ENCODE data around the gene INTS7.
"Not testable (repeated sequence)": the region's sequence is repeated elsewhere in the genome, so short reads cannot be mapped to it uniquely, and the experiment has no call there.

The INTS7 gene

DNA sequence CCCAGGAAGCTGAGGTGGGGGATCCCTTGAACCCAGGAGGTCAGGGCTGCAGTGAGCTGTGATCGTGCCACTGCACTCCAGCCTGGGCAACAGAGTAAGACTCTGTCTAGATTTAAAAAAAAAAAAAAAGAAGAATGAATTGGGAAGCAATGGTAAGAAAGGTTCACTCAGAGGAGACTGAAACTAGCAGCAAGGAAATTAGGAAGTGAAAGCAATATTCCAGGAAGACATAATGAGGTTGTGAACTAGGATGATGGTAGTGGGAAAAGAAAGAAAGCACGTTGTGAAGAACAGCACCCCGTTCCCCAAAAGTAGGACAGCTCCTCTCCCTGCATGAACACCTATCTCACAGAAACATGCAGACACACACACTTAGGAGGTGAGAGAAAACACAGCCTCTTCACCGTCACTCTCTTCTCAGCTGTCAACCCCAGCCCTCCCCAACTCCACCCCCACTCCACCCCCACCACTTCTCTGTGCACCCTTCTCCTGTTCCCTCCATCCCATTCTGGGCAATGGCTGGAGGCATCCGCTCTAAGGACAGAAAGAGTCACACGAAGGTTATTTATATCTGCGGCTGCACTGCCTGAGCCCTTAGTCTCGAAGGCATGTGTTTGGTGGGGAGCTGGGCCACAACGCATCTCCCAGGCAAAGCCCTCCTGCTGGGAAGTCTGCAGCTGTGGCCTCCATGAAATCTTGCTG is 103.0 kb downstream of the INTS7 start:
- no peak for DNase-seq

DNA sequence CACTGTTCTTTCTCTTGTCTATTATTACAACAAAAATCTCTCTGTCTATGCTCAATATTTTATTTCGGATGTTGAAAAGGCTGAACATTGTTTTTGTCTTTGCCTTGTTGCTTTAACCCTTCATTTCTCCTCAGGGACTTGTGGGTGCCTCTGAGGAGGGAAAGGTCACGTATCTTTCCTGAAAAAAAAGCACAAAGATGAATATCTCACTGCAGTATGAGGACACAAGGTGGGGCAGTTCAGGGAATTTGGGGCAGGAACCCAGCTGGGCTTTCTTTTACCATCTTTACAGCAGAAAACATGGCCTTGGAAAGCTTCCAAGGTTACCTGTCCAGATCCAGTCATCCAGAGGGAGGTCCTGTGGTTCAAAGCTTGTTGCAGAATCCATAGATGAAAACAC is 105.7 kb downstream of the INTS7 start:
- no peak for DNase-seq

DNA sequence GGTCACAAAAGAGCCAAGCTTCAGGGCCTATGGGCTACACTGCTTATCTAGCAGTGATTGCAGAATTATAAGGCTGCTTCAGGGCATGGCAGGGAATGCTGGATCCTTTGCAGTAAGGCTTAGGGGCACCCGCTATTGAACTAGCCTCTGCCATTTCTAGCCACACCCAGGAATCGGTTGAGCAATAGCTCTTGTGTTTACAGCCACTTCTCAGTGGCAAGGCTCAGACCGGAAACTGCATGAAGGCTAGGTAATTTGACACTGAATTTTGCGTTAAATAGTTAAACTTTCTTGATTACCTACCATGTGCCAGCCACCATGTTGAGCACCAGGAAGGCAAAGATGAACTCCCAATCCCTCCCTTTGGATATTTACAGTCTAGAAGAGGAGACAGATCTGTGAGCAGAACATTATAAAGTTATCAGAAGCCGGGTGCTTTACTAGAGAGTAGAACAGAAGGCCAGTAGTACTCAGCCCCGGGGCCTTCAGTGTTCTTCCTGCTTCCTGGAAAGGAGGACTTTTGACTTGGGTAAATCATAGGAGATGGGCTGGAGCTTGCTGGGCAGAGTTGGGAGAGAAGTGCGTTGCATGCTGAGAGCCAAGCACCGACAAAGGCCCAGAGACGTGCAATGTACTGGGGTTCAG is 106.2 kb downstream of the INTS7 start:
- DNase-seq: peak in 1 of 2 experiments; percentile 52

DNA sequence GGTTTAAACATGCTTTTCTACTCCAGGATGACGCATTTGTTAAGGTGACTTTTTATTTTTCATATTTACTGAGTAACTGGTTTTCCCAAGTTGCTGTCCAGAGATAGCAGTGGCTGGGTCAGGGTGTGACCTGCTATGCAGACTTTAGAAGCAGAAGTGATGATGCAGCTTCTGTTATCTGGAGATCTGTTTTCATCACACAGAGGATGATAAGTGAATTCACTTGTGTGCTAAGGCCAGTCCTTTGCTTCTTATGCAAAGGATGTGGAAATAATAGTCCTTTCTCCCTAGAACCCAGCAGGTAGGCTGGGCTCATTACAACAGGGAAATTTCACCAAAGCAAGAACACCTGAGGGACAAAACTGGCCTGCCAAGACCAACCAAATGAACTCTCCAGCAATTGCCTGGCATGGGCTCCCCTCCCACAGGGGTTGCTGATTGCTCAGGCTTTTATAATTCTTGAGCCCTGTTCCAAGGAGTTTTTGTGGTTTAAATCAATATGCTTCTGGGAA is 107.0 kb downstream of the INTS7 start:
- peak in 1 of 2 experiments; percentile 52 for DNase-seq

DNA sequence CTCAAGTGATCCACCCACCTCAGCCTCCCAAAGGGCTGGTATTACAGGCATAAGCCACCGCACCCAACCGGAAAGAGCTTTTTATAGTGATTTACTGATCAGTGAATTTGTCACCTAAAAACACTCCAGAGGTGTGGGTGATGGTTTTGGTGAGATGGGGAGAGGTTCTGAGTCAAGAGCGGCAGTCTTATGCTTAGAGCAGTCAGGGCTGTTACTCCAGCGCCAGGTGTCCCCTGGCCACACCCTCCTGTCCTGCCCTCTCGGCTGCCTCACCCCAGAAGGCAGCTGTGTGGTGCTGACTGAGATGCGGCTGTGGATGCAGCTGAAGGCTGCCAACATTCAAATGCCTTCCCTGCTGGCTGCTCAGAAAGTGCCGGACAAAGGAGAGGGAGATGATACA is 110.3 kb downstream of the INTS7 start:
- peak; percentile 12 to 53 for DNase-seq

DNA sequence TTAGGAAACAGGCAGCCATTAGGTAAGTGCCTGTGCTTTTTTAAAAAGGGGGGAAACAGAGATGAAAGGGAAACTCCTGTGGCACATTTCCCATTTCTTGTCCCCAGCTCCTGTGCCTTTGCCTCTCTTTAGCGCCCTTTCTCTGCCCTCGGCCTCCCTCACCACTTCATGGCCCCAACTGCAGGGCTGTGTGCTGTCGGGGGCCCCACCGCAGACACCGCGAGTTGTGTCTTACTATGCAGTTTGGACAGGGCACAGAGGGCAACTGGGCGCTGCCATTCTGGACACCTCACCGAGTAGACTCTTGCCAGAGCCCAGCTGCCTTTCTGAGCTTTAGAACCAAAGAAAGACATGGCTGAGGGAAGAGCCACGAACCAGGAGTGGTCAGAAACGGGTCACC is 111.1 kb downstream of the INTS7 start:
- no peak for DNase-seq

DNA sequence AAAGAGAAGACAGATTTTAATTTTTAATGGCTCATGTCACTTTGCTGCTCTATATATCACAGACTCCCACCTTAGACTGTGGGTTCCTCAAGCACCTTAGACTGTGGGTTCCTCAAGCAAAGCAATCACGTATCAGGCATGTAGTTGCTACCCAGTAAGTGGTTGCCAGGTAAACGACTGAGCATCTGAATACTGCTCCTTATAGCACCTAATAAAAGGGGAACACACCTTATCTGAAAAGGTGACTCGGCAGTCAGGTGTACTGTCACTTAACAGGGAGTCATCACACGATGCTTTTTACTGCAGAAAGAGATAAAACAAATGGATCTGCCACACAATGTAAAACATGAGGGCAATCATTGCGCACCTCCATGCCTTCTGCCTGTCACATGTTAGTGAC is 112.3 kb downstream of the INTS7 start:
- DNase-seq: no peak

DNA sequence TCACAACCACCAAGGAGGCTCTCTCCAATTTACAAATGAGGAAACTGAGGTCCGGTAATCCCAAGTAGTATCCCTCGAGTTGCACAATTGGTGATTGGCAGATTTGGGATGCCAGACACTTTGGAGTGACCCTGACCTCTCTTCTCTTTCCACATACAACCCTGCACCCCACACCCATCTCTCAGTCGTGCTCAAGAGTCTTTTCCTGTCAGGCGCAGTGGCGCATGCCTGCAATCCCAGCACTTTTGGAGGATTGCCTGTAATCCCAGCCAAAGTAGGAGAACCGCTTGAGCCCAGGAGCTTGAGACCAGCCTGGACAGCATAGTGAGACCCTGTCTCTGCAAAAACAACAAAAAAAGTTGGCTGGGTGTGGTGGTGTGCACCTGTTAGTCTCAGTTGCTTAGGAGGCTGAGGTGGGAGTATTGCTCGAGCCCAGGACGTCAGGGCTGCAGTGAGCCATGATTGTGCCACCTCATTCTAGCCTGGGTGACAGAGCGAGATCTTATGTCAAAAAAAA is 113.7 kb downstream of the INTS7 start:
- no peak for DNase-seq

DNA sequence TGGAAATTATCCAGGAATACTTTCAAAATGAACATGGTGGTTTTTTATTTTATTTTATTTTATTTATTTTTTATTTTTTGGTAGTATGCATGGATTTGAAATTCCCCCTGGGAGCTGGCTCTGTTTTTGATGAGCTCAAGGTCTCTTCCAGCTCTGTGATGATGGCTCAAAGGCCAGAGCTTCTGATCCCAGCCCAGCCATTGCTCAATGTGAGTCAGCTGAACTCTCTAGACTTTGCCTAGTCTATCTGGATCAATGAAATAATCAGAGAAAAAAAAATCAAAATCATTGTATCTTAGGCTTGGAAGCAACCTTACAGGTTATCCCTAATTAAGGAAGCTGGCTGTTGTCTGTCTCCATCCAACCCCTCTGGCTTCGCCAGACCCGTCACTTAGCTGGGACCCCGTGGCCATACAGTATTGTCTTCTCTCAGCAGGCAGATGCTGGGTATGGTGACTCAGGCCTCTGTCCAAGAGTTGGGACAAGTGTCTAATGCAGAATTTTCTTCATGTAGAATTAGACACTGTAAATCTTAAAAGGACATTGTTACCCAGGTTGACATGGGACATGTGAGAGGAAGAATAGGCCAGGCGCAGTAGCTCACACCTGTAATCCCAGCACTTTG is 114.6 kb downstream of the INTS7 start:
- DNase-seq: no peak

DNA sequence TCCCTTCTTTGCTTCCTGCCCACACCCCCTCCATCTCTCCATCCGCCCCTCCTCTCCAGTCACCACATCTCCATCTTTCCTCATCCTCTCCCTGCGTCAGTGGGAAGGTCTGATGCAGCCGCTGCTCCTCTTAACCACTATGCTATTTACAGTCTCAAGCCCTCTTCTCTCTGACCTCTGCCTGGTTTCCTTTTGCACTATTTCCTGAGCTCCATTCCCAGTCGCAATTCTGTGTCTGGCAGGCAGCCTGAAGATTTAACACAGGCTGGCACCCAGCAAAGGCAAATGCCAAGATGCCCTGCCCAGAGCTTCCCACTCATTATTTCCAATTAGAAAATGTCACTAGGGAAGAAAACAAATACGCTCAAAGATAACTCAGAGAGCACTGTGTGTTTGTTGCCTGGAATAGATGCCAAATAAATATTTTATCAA is 115.2 kb downstream of the INTS7 start:
- DNase-seq: no peak

DNA sequence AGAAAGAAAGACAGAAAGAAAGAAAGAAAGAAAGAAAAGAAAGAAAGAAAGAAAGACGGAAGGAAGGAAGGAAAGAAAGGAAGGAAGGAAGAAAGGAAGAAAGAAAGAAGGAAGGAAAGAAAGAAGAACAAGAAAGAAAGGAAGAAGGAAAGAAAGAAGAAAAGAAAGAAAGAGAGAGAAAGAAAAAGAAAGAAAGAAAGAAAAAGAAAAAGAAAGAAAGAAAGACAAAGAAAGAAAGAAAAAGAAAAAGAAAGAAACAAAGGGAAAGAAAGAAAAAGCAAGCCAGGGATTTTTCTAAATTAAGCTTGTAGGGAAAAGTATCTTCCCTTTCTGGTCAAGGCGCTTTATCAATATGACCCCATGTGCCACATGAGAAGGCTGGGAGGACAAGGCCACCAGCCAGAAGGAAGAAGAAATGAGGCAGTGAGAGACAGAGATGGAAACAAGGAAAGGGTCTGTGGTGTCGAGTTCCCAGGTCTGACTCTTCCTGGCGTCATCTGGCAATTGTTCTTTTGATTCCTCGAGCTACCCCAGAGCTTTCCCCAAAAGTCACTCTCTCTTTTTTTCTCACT is 116.4 kb downstream of the INTS7 start:
- DNase-seq: no peak

DNA sequence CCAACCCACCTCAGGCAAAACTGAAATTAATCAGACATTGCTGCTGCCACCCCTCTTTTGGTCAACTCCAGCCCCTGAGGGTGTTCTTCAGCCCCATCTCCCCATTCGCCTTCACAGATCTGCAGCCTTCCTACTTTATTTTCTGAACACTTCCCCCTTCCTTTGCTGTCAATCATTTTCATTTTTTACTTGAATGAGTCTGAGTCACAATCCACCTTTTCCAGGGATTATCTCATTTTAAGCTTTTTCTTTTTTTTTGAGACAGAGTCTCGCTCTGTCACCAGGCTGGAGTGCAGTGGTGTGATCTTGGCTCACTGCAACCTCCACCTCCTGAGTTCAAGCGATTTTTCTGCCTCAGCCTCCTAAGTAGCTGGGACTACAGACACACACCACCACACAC is 118.9 kb downstream of the INTS7 start:
- DNase-seq: not testable (repeated sequence)

DNA sequence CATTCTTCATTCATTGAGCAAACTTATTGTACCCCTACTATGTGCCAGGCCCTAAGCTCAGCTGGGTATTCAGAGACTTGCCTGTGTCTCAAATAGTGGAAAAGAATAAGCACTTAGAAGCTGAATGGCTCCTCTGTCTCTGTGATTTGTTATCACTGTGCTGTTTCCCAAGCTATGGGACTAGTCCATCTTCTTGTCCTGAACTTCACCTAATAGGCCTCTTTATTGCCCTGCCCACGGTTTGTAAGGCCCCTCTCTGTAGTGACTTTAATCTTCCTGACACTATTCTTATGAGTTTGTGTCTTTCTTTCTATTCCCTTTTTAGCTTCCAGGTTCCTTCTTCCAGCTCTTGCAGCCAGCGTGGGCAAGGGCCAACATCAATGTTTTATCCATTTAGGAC is 119.4 kb downstream of the INTS7 start:
- DNase-seq: no peak

DNA sequence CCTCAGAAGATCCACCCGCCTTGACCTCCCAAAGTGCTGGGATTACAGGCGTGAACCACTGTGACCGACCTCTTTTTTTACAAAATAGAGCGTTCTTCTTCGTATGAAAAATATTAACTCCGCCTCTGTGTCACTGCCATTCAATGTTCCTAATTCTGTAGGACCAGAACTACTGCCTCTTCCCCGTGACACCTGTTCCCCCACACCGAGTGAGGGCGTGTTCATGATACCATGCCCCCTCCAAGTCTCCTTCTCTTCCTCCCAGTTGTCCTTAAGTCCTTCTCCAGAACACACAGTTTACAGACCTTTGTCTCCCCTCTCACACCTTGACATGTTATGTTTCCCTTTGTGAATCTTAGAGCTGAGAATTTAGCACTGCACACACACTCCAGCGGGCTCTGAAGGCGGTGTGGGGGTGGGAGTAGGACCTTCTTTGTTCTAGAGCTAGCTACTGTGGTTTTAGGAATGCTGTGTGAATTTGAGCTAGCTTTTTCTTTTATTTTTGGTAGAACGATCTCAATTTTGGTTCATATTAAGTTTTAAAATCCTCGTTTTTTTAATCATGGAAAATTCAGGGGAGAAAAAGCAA is 122.4 kb downstream of the INTS7 start:
- DNase-seq: no peak

DNA sequence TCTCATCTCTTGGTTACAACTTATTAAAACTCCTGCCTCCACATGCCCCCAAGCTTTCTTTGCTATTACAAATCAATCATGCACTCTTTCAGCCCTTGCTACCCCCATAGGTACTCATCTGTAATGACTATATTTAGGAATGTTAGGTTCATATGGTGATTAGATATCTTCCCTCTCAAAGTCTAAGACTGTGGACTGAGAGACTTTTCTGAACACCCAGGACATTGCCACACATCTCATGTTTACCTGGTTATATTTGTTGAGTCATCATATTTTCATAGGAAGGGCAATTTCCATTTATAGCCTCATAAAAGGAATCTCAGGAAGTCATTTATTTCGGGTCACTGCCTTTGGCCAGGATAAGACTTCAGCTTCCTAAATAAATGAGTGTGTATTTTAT is 123.3 kb downstream of the INTS7 start:
- DNase-seq: no peak

DNA sequence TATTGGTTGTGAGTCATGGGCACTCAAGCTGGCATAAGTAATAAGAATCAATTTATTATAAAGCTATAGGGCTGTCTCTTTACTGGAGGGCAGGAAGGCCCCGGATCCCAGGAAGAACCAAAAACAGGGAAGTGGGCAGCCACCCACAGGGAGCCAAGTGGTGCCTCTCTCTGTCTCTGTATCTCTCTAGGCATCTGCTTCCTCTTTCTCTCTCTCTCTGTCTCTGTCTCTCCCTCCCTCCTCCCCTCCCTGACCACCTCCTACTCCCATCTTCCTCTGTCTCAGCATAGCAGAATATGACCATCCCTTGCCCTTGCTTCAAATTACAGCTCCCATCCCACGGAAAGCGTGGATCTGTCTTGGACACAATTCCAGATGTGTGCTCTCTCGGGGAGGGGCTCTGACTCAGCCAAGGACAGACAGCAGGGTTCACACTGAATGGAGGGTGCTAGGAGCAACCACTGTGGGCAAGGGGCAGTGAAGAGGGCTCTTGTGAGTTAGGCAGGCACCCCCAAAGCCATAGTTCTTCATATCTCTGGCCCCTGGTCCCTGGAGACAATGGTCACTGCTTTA is 124.4 kb downstream of the INTS7 start:
- DNase-seq: no peak

DNA sequence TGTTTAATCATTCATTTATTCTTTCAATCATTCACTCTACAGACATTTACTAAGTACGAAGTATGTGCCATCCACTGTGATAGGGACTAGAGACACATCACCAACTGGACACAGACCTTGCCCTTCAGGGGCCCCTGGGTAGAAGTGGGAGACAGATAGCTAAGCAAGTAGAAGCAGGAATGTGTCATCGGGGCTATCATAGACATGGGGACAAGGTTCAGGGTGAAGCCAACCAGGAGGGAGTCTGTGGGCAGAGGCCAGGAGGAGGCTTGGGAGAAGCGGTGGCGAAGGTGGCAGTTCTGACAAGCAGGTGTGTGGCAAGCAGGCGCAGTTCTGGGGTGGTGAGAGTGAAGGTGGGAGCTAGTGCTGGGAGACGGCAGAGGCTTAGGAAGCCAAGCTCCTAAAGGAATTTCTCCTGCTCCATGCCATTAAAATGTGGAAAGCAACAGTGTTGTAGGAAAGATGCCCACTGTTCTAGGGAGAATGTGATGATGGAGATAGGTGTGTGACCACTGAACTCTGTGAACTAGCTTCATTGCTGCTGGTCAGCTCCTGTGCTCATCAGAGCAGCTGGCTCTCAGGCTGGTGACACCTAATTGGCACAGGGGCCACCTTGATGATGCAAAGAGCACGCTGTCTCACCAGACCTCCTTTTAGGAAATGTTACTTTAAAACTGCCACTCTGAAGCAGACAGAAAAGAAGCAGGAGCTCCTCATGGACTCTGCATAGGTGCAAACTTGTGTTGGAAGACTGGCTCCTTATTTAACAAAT is 125.1 kb downstream of the INTS7 start:
- no peak for DNase-seq

DNA sequence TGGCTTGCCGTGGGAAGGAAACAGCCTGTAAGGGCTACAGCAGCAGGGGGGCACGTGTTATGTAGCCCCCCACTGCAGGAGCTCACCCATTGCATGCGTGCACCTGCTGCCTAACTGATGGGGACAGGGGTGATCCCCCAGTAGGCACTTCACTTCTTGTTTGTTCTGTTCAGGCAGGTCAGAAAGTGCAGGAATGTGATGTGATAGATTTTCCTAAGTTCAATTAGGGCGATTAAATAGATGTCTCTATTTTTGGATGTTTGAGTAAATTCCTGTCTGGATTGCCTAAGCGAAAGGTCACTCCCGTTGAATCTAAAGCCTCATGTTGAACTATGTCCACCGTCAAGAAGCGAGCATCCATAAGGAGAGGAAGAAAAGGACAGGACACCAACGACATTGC is 126.0 kb downstream of the INTS7 start:
- no peak for DNase-seq

DNA sequence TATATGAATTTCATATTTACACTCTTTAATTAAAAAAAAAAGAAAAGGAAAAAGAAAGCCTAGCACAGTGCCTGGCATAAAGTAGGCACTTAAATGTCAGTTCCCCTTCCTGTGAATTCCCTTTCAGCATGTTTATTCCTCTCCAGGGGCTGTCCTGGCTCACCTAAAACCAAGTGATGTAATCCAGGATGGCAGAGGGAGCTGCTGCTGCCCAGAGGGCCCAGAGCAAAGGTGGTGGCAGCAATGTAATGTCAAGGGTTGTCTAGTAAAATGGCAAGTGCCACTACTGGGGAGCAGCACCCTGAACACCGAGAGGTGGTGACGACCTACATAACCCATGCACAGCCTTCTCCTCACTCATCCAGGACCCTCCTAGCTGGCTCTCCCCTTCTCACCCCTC is 126.4 kb downstream of the INTS7 start:
- DNase-seq: no peak

DNA sequence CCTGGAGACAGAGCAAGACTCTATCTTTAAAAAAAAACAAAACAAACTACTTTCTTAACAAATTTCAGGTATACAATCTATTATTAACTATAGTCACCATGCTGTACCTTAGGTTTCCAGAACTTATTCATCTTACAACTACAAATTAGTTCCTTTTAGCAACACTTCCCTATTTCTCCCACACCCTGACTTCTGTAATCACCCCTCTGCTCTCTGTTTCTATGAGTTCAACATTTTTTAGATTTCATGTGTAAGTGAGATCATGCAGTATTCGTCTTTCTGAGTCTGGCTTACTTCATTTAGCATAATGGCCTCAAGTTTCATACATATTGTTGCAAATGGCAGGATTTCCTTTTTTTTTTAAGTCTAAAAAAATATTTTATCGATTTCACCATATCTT is 126.9 kb downstream of the INTS7 start:
- no peak for DNase-seq

DNA sequence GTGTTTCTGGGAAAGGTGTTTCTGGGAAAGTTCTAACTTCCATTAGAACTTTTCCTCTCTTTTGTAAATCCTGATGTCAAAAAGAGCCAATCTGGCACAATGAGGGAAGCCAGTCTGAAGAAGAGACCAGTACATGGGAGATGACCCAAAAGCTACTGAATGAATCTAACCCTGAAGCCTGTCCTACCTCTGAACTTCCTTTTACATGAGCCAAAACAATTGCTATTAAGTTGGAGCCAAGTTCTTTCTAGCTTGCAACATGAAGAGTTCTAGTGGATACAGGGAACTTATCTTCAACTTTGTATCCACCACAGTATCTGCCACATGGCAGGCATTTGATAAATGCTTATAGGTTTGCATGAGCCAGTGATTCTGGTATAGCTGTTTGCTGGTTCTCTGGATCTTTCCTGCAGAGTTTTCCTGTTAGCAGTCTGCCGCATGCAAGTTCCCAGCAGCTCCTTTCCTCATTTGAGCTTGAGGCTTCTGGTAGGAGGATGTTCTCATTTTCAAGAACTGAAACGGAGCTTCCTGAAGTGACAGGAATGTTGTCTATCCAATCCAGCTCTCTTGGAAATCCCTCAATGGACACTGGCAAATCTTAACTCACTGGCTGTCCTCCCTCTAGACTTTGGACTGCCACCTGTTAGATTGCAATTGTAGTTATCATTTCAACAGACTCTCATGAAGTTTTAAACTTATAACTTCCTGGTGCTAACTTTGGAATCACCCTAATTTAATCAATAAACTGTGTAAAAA is 131.7 kb downstream of the INTS7 start:
- no peak for DNase-seq

Data from NCI-H187 (cell line).